ENCODE data around the gene ZNF777.

The ZNF777 gene

GRCh38 chr7:149427096-149427680 lies 33.7 kb downstream of the ZNF777 start:
- no peaks in the 10 kb centered on the region for H3K27me3 ChIP-seq (ENCODE audit: low read depth, low read length)
- no peak overlapping the region for H3K27ac ChIP-seq (ENCODE audit: low read length)
- H3K9me3 ChIP-seq (ENCODE audit: insufficient read depth, low read length) = no peaks in the 10 kb centered on the region
- H3K9ac ChIP-seq (ENCODE audit: low read length) = no peak overlapping the region
- no peak overlapping the region for H3K4me3 ChIP-seq (ENCODE audit: low read length)
- no peak overlapping the region for H2AFZ ChIP-seq (ENCODE audit: low read depth, low read length)
- H3K79me2 ChIP-seq (ENCODE audit: low read length) = peaks cover 4% of the 10 kb centered on the region; the same call in 1 of the 2 replicates
- H4K20me1 ChIP-seq (ENCODE audit: insufficient read depth, low read length) = no peaks in the 10 kb centered on the region
- TF ChIP-seq CTCF (IDR thresholded peaks at IDR 0.05; ENCODE audit: low read depth, low read length) = no peak
- no peak for TF ChIP-seq EZH2phosphoT487 (IDR thresholded peaks at IDR 0.05; ENCODE audit: low read depth)
- H3K4me1 ChIP-seq (ENCODE audit: low read length) = peaks cover 14% of the 10 kb centered on the region
- H3K36me3 ChIP-seq (replicated peaks; ENCODE audit: low read depth, low read length) = peaks cover 8% of the 10 kb centered on the region
- no peak overlapping the region for H3K4me2 ChIP-seq (ENCODE audit: low read length)

GRCh38 chr7:149423449-149424110 lies 37.3 kb downstream of the ZNF777 start:
- H3K4me3 ChIP-seq (ENCODE audit: low read length) = no peak overlapping the region
- H3K79me2 ChIP-seq (ENCODE audit: low read length) = no peaks in the 10 kb centered on the region
- no peaks in the 10 kb centered on the region for H4K20me1 ChIP-seq (ENCODE audit: insufficient read depth, low read length)
- H2AFZ ChIP-seq (ENCODE audit: low read depth, low read length) = no peak overlapping the region
- no peak overlapping the region for H3K9ac ChIP-seq (ENCODE audit: low read length)
- no peaks in the 10 kb centered on the region for H3K9me3 ChIP-seq (ENCODE audit: insufficient read depth, low read length)
- H3K36me3 ChIP-seq (replicated peaks; ENCODE audit: low read depth, low read length) = no peaks in the 10 kb centered on the region
- no peaks in the 10 kb centered on the region for H3K4me1 ChIP-seq (ENCODE audit: low read length)
- no peak overlapping the region for H3K27ac ChIP-seq (ENCODE audit: low read length)
- no peak overlapping the region; the same call in 1 of the 2 replicates for H3K4me2 ChIP-seq (ENCODE audit: low read length)
- no peak for TF ChIP-seq EZH2phosphoT487 (IDR thresholded peaks at IDR 0.05; ENCODE audit: low read depth)
- no peak for TF ChIP-seq CTCF (IDR thresholded peaks at IDR 0.05; ENCODE audit: low read depth, low read length)
- no peaks in the 10 kb centered on the region for H3K27me3 ChIP-seq (ENCODE audit: low read depth, low read length)

- peak overlapping the region; percentile 98 for H2AFZ ChIP-seq (ENCODE audit: low read depth, low read length)
- peak overlapping the region; percentile 76 for H3K4me3 ChIP-seq (ENCODE audit: low read length)
- H3K9me3 ChIP-seq (ENCODE audit: insufficient read depth, low read length) = no peaks in the 10 kb centered on the region
- peak overlapping the region; percentile 82 for H3K4me2 ChIP-seq (ENCODE audit: low read length)
- no peaks in the 10 kb centered on the region for H3K4me1 ChIP-seq (ENCODE audit: low read length)
- H3K9ac ChIP-seq (ENCODE audit: low read length) = peak overlapping the region; percentile 69
- H3K27ac ChIP-seq (ENCODE audit: low read length) = no peak overlapping the region
- H3K79me2 ChIP-seq (ENCODE audit: low read length) = no peaks in the 10 kb centered on the region
- no peaks in the 10 kb centered on the region for H4K20me1 ChIP-seq (ENCODE audit: insufficient read depth, low read length)
- TF ChIP-seq EZH2phosphoT487 (IDR thresholded peaks at IDR 0.05; ENCODE audit: low read depth) (no peak), CTCF (IDR thresholded peaks at IDR 0.05; ENCODE audit: low read depth, low read length) (no peak)
- no peaks in the 10 kb centered on the region for H3K27me3 ChIP-seq (ENCODE audit: low read depth, low read length)
- H3K36me3 ChIP-seq (replicated peaks; ENCODE audit: low read depth, low read length) = no peaks in the 10 kb centered on the region
These were observed 38.0 kb downstream of the ZNF777 start for GRCh38 chr7:149422914-149423301.

GRCh38 chr7:149422162-149422913 lies 38.5 kb downstream of the ZNF777 start:
- Histone ChIP-seq H4K20me1 (ENCODE audit: insufficient read depth, low read length) (no peaks in the 10 kb centered on the region), H3K27ac (ENCODE audit: low read length) (no peak overlapping the region; the same call in 1 of the 2 replicates), H3K4me1 (ENCODE audit: low read length) (no peaks in the 10 kb centered on the region), H2AFZ (ENCODE audit: low read depth, low read length) (peak overlapping the region; percentile 100), H3K27me3 (ENCODE audit: low read depth, low read length) (no peaks in the 10 kb centered on the region), H3K9ac (ENCODE audit: low read length) (peak overlapping the region; percentile 87), H3K36me3 (replicated peaks; ENCODE audit: low read depth, low read length) (no peaks in the 10 kb centered on the region), H3K4me2 (ENCODE audit: low read length) (peak overlapping the region; percentile 91), H3K79me2 (ENCODE audit: low read length) (no peaks in the 10 kb centered on the region), H3K4me3 (ENCODE audit: low read length) (peak overlapping the region; percentile 98), H3K9me3 (ENCODE audit: insufficient read depth, low read length) (no peaks in the 10 kb centered on the region)
- peak; percentile 44; the same call in 1 of the 2 replicates for TF ChIP-seq CTCF (IDR thresholded peaks at IDR 0.05; ENCODE audit: low read depth, low read length)
- no peak for TF ChIP-seq EZH2phosphoT487 (IDR thresholded peaks at IDR 0.05; ENCODE audit: low read depth)

All from OCI-LY3 (cell line).